ENCODE measurements around the gene ZNF581. TPM values are rescaled to one million over a fixed set of nuclear protein-coding genes. Genes with fewer than 3 reads are reported as not detected.
A peak's percentile ranks its signal among the peaks of the same experiment; 100 is the strongest.

ZNF581 gene
- 1 to 10 TPM; 8.4 to 8.6 TPM for total RNA-seq
- long read RNA-seq, partial matches to known transcripts, result 0 of 2 reads
- long read RNA-seq, other reads (novel, unspliced or antisense), result 0 of 2 reads

DNA sequence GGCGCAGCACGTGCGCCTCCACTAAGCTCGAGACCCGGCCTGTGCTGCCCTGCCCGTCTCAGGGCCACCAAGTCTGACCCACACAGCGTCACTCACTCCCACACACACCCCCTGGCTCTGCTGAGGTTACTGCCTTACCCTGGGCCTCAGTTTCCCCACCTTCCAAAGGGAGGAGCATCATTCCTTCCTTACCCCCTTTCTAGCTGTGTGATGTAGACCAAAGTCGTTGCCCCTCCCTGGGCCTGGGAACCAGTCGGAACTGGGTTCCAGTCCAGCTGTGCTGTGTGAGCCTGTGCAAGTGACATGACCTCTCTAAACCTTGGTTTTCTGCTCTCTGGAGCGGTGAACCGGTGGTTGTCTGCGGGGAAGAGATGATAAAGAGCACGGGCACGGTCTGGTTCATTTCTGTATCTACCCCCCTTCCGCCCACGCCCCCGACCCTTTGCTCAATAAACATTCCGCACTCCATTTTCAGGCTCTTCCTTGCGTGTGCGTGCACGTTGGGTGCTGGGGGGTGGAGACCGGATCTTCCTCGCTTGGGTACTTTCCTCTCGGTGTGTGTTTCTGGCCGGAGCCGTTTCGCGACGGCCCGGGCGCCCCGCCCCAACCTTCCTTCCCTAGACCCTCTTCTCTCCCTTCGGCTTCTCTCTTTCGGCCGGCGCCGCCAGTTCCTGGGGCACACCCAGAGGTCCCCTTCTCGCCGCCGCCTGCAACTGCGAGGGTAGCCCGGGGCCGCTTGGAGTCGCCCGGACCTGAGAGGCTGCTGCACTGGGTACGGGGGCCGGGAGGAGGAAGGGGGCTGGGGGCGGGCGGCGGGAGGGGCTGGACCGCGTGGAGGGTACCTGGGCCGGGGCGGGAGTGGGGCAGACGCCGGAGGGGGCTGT lies at the start of gene ZNF581:
TSS of gene ZNF581 (plus strand) at position 647 of the 884 bp plus-strand sequence. CDS start 923 bp downstream, outside the sequence.
- intact Hi-C loops (cut with DNase I), result no loop called here
- ATAC-seq (peak; percentile 38 to 46), DNase-seq (peak; percentile 81)

DNA sequence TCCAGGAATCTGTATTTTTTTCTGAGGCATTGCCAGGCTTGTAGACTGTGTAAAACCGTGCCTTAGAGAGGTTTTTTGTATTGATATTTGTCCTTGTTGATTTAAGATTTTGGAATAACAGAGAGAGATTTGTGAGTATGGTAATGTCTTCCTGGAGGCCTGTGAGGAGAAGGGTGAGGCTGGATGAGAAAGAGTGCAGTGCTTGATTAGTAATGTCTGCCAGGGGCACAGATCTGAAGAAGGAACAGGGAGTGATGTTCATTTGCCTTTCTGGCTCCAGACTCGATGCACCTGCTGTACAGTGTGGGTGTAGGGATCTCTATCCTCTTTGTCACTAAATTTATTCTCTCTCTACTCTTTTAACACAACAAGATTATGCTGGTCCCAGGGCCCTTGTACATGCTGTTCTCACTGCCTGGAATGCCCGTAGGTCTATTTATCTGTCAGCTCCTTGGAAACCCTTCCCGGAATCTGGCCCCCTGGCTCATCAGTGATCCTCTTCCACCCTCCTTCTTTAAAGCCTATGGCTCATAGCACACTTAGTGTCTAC lies 48.4 kb upstream of the ZNF581 start:
- ATAC-seq, result no peak
- intact Hi-C loops (cut with DNase I), result no loop called here
- DNase-seq, result no peak

DNA sequence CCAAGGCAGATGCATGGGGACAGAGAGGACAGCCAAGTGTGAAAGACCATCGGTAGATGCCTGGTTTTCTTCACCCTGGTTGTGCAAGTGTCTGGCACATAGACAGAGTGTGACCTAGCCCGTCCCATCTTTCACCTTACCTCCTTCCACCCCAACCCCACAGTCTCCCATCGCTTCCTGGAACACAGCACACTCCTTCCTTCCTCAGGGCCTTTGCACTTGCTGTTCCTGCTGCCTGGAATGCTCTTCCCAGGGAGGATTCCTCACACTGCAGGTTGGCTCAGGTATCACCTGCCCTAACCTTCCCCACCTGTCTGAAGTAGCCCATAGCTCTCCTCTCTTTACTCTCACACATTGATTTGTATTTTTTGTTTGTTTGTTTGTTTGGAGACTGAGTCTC lies 47.1 kb upstream of the ZNF581 start:
- ATAC-seq (no peak), DNase-seq (no peak)
- intact Hi-C loops (cut with DNase I), result no loop called here

DNA sequence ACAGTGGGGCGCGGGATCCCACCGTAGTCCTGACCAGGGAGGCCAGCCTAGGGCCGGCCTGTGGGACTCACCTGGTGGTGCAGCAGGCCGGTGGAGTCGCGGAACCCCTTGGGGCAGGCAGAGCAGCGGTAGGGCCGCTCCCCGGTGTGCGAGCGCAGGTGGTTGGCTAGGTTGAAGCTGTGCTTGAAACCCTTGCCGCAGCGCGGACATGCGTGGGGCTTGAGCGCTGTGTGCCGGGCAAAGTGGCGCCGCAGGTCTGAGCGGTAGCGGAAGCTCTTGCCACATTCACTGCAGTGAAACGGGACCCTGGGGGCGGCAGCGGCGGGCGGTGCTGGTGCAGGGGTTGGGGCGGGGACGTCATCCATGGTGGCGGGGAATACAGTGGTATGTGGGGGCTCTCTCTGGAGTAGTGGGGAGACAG lies 45.9 kb upstream of the ZNF581 start:
- intact Hi-C loops (cut with DNase I), result no loop called here
- peak; percentile 48 for DNase-seq
- no peak for ATAC-seq

DNA sequence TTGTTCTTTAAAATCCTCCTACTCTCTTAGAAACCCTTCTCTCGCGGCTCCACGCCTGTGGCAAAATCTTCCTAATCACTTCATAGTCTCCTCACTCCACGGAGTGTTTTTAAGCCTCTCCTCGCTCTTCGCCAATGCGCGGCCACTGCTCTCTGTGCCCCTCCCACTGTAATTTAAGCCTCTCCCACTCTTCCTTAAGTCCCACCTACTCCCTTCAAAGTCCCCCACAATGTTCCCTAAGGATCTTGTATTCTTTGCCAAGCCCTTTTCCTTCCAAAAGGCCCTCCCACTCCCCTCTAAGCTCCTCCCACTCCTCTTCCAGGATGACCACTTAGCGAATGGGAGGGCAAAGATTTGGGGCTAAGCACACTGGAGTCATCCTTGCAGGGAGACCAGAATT lies 45.4 kb upstream of the ZNF581 start:
- ATAC-seq (no peak), DNase-seq (no peak)
- intact Hi-C loops (cut with DNase I), result no loop called here

GRCh38 chr19:55598719-55599467 lies 44.6 kb upstream of the ZNF581 start:
- ATAC-seq (peak; percentile 80 to 90), DNase-seq (peak; percentile 92)
- intact Hi-C loops (cut with DNase I), result no loop called here

DNA sequence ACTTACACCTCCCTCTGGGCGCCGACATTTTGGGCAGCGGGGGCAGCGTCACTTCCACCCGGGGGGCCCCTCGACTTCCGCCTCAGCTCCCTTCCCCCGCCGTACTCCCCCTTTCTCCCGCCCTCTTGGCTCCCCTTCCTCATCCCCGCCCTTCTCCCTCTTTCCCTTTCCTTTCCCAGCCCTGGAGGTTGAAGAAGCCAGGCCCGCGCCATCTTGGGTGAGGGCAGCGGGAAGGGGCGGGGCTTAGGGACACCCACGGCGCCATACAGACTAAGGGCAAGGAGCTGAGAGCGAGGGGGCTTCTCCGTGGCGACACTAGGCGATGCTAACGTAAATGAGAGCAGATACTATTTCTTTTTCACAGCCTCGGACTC lies 44.0 kb upstream of the ZNF581 start, which contains the start of gene FIZ1:
TSS of gene FIZ1 (minus strand) at position 50 of the 374 bp plus-strand sequence. CDS start 1,652 bp downstream, outside the sequence.
- peak; percentile 89 to 92 for ATAC-seq
- intact Hi-C loops (cut with DNase I), result no loop called here
- peak; percentile 98 for DNase-seq

DNA sequence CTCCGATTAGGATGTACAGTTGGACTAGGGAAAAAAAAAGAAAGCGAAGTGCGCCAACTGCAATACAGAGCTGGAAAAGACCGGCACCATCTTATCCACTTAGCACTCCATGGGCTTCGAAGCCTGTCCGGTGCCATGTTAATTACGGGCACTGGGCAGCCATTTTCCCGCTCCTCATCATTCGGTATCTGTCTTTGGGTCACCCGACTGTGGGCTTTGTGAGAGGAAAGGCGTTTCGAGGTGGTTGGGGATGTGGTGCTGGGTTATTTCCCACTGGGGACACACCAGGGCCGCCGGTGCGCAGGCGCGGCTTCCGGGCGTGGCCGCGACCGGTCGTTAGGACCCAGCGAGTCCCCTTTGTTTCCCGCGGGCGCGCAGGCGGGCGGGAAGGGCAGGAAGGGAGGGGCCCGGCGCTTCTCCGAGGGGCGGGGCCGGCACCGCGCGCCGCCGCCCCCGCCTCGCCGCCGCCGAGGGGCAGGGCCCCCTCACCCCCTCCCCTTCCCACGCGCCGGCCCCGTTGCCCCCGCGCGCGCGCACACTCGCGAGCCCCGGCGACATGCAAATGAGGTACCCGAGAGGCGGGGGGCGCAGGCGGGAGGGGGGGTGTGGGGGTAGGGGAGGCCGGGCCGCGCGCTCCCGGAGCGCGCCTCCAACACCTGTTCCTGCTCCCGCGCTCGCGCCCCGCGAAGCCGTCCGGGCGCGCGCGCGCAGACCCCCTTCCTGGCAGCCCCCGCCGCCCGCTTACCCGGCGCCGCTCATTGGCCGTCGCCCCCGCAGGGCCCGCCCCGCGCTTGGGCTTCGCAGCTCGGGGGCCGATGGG lies 43.4 kb upstream of the ZNF581 start, which contains the start of gene ZNF524:
TSS of gene ZNF524 (plus strand) at position 447 of the 820 bp plus-strand sequence. CDS start 1,825 bp downstream, outside the sequence.
- DNase-seq (peak; percentile 85), ATAC-seq (peak; percentile 67 to 71)
- intact Hi-C loops (cut with DNase I), result loop anchor here in 1 of 2 donors (10.0 kb wide), 1 partner anchor 85 kb away; no protein-coding TSS in a partner anchor

DNA sequence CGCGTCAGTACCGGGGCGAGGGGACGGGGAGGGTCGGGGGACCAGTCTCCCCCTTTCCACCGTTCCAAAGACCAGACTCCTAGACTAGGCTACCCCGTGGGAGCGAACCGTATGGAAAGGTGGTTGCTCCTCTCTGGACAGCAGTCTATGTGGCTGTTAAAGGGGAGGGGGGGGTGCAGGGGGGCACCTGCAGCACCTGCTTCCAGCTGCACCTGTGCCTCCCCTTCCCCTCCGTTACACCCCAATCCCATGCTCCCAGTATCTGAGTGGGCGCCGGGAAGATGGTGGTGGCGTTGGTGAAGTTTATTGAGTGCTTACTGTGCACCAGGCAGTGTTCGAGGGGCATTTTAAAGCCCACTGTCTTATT lies 42.8 kb upstream of the ZNF581 start:
- intact Hi-C loops (cut with DNase I), result loop anchor here in 1 of 2 donors (10.0 kb wide), 1 partner anchor 86 kb away; no protein-coding TSS in a partner anchor
- DNase-seq (no peak), ATAC-seq (no peak)

DNA sequence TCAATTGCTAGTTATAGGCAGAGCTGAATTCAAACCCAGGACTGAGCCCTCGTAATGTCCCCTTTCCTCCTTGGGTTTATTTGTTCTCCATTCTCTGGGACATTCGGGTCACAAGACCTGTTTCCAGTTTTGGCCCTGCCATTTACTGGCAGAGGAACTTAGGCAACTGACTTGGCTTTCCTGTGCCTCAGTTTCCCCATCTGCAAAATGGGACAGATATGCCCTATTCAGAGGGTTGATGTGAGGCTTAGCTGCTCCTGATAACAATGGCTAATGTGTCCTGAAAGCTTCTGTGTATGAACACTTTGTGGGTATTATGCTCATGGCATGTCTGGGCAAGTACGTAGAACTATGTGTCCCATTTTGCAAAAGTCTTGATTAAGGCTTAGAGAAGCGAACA lies 42.4 kb upstream of the ZNF581 start:
- intact Hi-C loops (cut with DNase I), result loop anchor here in 1 of 2 donors (10.0 kb wide), 1 partner anchor 86 kb away; no protein-coding TSS in a partner anchor
- ATAC-seq (no peak), DNase-seq (no peak)

DNA sequence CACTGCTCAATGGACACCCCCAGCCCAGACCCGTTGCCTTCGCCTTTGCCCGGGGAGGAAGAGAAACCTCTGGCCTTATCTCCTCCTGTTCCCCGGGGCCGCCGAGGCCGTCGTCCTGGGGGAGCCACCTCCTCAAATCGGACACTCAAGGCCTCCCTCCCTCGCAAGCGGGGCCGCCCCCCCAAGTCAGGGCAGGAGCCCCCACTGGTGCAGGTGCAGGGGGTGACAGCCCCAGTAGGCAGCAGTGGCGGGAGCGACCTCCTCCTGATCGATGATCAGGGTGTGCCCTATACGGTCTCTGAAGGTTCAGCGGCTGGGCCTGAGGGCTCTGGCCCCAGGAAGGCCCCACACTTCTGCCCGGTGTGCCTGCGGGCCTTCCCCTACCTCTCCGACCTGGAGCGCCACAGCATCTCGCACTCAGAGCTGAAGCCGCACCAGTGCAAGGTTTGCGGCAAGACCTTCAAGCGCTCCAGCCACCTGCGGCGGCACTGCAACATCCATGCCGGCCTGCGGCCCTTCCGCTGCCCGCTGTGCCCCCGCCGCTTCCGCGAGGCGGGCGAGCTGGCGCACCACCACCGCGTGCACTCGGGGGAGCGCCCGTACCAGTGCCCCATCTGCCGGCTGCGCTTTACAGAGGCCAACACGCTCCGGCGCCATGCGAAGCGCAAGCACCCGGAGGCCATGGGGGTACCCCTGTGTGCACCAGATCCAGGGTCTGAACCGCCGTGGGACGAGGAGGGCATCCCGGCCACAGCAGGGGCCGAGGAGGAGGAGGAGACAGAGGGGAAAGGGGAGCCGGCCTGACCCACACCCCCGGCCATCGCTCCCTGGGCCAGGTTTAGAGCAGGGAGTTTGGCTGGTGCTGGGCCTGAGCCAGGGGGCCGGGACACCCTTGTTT lies 41.1 kb upstream of the ZNF581 start:
- ATAC-seq (no peak), DNase-seq (peak; percentile 24)
- intact Hi-C loops (cut with DNase I), result loop anchor here in 1 of 2 donors (10.0 kb wide), 1 partner anchor 88 kb away; no protein-coding TSS in a partner anchor

DNA sequence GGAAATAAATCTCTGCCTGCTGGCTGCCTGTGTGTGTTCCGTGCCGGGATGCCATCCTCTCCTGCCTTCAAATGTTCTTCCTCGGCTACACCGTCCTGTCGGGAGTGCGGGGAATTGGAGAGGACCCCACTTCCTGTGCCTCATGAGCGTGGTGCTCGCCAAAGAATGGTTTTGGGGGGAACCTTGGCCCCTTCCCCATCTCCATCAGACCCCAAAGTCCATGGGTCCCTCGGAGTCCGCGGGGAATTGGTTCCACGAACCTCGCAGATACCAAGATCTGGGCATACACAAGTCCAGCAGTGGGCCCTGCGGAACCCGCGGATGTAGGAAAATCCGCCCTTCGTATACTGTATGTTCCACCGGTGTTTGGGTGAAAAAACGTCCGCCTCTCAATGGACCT lies 40.3 kb upstream of the ZNF581 start:
- ATAC-seq, result no peak
- intact Hi-C loops (cut with DNase I), result loop anchor here in 1 of 2 donors (10.0 kb wide), 1 partner anchor 88 kb away; no protein-coding TSS in a partner anchor
- DNase-seq, result no peak

DNA sequence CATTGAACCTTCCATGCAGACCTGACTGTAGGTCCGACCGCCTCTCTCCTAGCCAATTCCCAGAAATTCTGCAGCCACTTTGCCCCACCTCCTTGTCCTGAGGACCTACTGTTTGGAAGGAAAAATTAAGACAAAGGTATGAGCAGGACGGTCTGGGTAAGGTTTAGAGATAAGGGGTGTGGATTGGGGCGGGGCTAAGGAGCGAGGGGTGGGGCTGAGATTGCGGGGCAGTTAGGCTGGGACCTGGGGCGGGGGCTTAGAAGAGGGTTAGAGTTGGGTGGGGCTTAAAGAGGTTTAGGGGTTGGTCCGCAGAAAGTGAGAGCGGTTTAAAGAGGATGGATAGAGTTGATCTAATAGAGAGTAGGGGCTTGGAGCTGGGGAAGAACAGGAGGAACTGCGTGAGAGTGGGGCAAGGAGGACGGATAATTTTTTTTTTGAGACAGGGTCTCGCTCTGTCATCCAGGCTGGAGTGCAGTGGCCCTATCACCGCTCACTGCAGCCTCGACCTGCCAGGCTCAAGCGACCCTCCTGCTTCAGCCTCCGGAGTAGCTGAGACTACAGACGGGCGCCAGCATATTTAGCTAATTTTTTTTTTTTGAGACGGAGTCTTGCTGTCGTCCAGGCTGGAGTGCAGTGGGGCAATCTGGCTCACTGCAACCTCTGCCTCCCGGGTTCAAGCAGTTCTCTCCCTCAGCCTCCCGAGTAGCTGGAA lies 39.7 kb upstream of the ZNF581 start:
- ATAC-seq (no peak), DNase-seq (no peak)
- intact Hi-C loops (cut with DNase I), result loop anchor here in 1 of 2 donors (10.0 kb wide), 1 partner anchor 89 kb away; no protein-coding TSS in a partner anchor

GRCh38 chr19:55605207-55605636 lies 38.2 kb upstream of the ZNF581 start:
- intact Hi-C loops (cut with DNase I), result loop anchor here (5.0 to 10.0 kb wide), 2 partner anchors 88 to 90 kb away; no protein-coding TSS in a partner anchor
- DNase-seq (peak; percentile 99), ATAC-seq (peak; percentile 86 to 87)

- peak; percentile 50 to 55 for ATAC-seq
- DNase-seq, result peak; percentile 71
- intact Hi-C loops (cut with DNase I), result loop anchor here (5.0 to 10.0 kb wide), 2 partner anchors 89 to 91 kb away; no protein-coding TSS in a partner anchor
These were observed 37.6 kb upstream of the ZNF581 start, which contains the start of gene ZNF865 for GRCh38 chr19:55605637-55606470. Gene ZNF865 (plus strand): TSS chr19:55605647. CDS start chr19:55613619, 7,972 bp downstream.
